Skin of body (tissue), 2 donors: ENCODE measurements around the gene RASSF9. TPM values are rescaled to one million over a fixed set of nuclear protein-coding genes. Genes with fewer than 3 reads are reported as not detected.

ENCODE experiments used
- DNase-seq: peaks from one replicate; lab custom pipeline; 2025; lab: John Stamatoyannopoulos, UW
- total RNA-seq: library from RNA; depleted of rRNA; stranded (reverse); fragments of >200 nt; gene quantifications from one replicate; pipeline ENCODE4 v1.2.3, GENCODE V29; 2014

RASSF9 gene
- total RNA-seq, 1 donor from 2014 or later, result 4.9 TPM

- DNase-seq, result no peak
These were observed 14.4 kb downstream of the RASSF9 start for GRCh38 chr12:85821759-85822158.

- DNase-seq, result no peak
These were observed 15.0 kb downstream of the RASSF9 start for GRCh38 chr12:85821206-85821605.

GRCh38 chr12:85820101-85820500 lies 16.1 kb downstream of the RASSF9 start:
- DNase-seq, result no peak

- DNase-seq, result no peak
These were observed 21.5 kb downstream of the RASSF9 start for GRCh38 chr12:85814741-85815140.

- no peak for DNase-seq
These were observed 22.1 kb downstream of the RASSF9 start for GRCh38 chr12:85814071-85814470.

GRCh38 chr12:85809500-85809899 lies 26.7 kb downstream of the RASSF9 start:
- no peak for DNase-seq

- DNase-seq, result no peak
These were observed 28.5 kb downstream of the RASSF9 start for GRCh38 chr12:85807730-85808129.

- DNase-seq, result no peak
These were observed 30.6 kb downstream of the RASSF9 start for GRCh38 chr12:85805654-85806053.

GRCh38 chr12:85804663-85805062 lies 31.5 kb downstream of the RASSF9 start:
- DNase-seq, result no peak

- DNase-seq, result no peak
These were observed 32.3 kb downstream of the RASSF9 start for GRCh38 chr12:85803923-85804322.

GRCh38 chr12:85803231-85803630 lies 33.0 kb downstream of the RASSF9 start:
- DNase-seq, result no peak

GRCh38 chr12:85798122-85798521 lies 38.1 kb downstream of the RASSF9 start:
- no peak for DNase-seq

- no peak for DNase-seq
These were observed 40.2 kb downstream of the RASSF9 start for GRCh38 chr12:85796001-85796400.

- DNase-seq, result no peak
These were observed 41.7 kb downstream of the RASSF9 start for GRCh38 chr12:85794531-85794930.

- DNase-seq, result no peak
These were observed 52.0 kb downstream of the RASSF9 start for GRCh38 chr12:85784096-85784720.

GRCh38 chr12:85782711-85783110 lies 53.5 kb downstream of the RASSF9 start:
- no peak for DNase-seq

GRCh38 chr12:85781766-85782165 lies 54.4 kb downstream of the RASSF9 start:
- no peak for DNase-seq

GRCh38 chr12:85779768-85780167 lies 56.4 kb downstream of the RASSF9 start:
- no peak for DNase-seq

GRCh38 chr12:85775091-85775490 lies 61.1 kb downstream of the RASSF9 start:
- DNase-seq, result no peak

- DNase-seq, result no peak
These were observed 70.7 kb downstream of the RASSF9 start for GRCh38 chr12:85765453-85765869.

GRCh38 chr12:85759623-85760022 lies 76.6 kb downstream of the RASSF9 start:
- DNase-seq, result no peak

GRCh38 chr12:85759091-85759490 lies 77.1 kb downstream of the RASSF9 start:
- no peak for DNase-seq

GRCh38 chr12:85755760-85756159 lies 80.4 kb downstream of the RASSF9 start:
- no peak for DNase-seq
